Activated CD8-positive, alpha-beta memory T cell treated with anti-CD3 and anti-CD28 coated beads, Interleukin-2, amount 10 ng/mL, durations not matched to agents 7 days and 5 days (primary cell): ENCODE data around the gene DPF3. TPM values are rescaled to one million over a fixed set of nuclear protein-coding genes. Genes with fewer than 3 reads are reported as not detected.

Experiments
- ATAC-seq: fragments of 150-1000 bp; cut with Tn5 transposase; one replicate; pipeline ENCODE4 v1.10.0; 2021; ENCODE audit warnings: moderate library complexity
- CTCF ChIA-PET: fragments of 350-600 bp; sonication (Branson Sonifier 250); formaldehyde crosslinking; loops from one replicate; lab custom pipeline; 2021; ENCODE audit warnings: antibody characterized with exemption; lab: Charles Lee
- DNase-seq: peaks from one replicate; pipeline ENCODE4 v3.0.0-alpha.2; 2020
- H3K27ac Mint-ChIP-seq: one replicate; pipeline ENCODE4 v1.8.0; 2021; ENCODE audit warnings: mild to moderate bottlenecking, mixed read lengths
- H3K27me3 Mint-ChIP-seq: one replicate; pipeline ENCODE4 v1.8.0; 2021; ENCODE audit warnings: mixed read lengths
- H3K36me3 Mint-ChIP-seq: one replicate; pipeline ENCODE4 v1.8.0; 2021; ENCODE audit warnings: mild to moderate bottlenecking, mixed read lengths
- H3K4me1 Mint-ChIP-seq: one replicate; pipeline ENCODE4 v1.8.0; 2021; ENCODE audit warnings: mixed read lengths
- H3K4me3 Mint-ChIP-seq: one replicate; pipeline ENCODE4 v1.8.0; 2021; ENCODE audit warnings: mild to moderate bottlenecking, moderate library complexity, mixed read lengths
- H3K9me3 Mint-ChIP-seq: one replicate; pipeline ENCODE4 v1.8.0; 2022; ENCODE audit warnings: low read depth, mixed read lengths
- total RNA-seq, 2 experiments: library from RNA; stranded (reverse); gene quantifications; one replicate each; pipeline ENCODE4 v1.2.3, GENCODE V29; 2021

DPF3 gene
- total RNA-seq, 2 experiments from 2014 or later = 10.2 to 12.2 TPM

DNA sequence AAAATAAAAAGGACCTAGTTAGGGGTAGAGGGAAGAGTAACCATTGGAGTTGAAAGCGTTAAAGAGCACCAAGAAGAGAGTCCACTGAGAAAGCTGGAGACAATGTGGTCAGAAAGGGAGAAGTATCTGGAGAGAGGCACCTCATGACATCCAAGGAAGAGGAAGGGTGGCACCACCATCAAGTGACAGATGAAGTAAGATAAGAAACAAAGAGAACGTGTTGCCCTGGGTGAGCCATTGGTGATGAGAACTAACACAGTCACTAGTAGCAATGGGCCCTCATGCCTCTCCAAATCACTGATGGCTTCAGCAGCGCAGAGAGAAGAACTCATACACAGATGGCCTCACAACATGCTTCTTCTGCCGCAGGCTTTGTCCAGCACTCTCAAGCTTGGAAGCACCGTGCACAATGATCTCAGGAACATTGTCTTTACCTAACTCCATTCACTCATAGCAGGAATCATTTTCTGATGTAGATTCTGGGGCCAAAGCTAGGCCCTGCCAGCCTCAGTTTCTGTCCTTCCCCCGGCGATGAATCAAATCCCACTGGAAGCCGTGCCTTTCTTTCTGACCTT lies 252.9 kb downstream of the DPF3 start:
- CTCF ChIA-PET = no interaction called here
- no peaks in the 10 kb centered on the region for H3K36me3 Mint-ChIP-seq
- no peak overlapping the region for H3K4me3 Mint-ChIP-seq
- DNase-seq = no peak
- no peaks in the 10 kb centered on the region for H3K4me1 Mint-ChIP-seq
- H3K27me3 Mint-ChIP-seq = peaks cover 28% of the 10 kb centered on the region
- peaks cover 8% of the 10 kb centered on the region for H3K9me3 Mint-ChIP-seq
- no peak overlapping the region for H3K27ac Mint-ChIP-seq
- no peak for ATAC-seq

DNA sequence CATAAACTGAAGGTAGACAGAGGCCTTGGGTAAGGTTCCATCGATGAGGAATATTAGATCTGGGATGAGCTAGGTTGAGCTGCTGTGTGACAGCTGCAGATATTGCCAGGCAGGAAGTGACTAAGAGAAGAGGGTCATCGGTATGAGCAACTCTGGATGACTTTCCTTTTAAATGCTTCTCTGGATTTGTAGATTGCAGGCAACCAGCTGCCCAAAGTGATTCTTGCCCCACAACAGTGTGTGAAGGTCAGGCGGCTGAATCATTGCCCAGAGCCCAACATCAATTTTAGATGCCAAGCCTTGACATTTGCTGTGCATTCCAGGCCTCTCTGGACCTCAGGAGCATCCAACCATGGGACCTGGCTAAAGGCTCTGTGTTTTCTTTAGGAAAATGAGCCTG lies 255.9 kb downstream of the DPF3 start:
- ATAC-seq (no peak), DNase-seq (peak; percentile 18)
- Mint-ChIP-seq H3K36me3 (no peaks in the 10 kb centered on the region), H3K27me3 (peaks cover 34% of the 10 kb centered on the region), H3K4me3 (no peak overlapping the region), H3K4me1 (no peaks in the 10 kb centered on the region), H3K9me3 (peaks cover 8% of the 10 kb centered on the region), H3K27ac (no peak overlapping the region)
- CTCF ChIA-PET = no interaction called here

DNA sequence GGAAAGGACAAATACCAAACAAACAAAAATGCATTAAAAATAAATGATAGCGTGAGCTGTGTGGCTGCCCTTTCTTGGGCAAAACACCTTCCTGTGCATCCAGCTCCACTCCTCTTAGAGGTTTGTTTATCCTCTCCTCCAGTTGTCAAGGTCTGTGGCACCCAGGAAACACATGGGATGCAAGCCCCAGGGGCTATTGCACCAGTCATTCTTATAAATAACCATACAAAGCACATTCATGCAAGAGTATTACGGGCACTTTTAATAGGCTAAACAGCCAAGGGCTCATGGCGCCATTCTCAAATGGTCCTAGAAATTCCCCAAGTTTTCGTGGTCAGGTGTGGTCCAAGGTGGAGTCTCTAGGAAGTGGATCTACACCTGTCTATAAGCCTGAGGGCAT lies 257.0 kb downstream of the DPF3 start:
- H3K4me1 Mint-ChIP-seq = no peaks in the 10 kb centered on the region
- no peak overlapping the region for H3K4me3 Mint-ChIP-seq
- peaks cover 8% of the 10 kb centered on the region for H3K9me3 Mint-ChIP-seq
- CTCF ChIA-PET = no interaction called here
- peaks cover 40% of the 10 kb centered on the region for H3K27me3 Mint-ChIP-seq
- H3K36me3 Mint-ChIP-seq = no peaks in the 10 kb centered on the region
- ATAC-seq = no peak
- no peak overlapping the region for H3K27ac Mint-ChIP-seq
- DNase-seq = peak; percentile 11

DNA sequence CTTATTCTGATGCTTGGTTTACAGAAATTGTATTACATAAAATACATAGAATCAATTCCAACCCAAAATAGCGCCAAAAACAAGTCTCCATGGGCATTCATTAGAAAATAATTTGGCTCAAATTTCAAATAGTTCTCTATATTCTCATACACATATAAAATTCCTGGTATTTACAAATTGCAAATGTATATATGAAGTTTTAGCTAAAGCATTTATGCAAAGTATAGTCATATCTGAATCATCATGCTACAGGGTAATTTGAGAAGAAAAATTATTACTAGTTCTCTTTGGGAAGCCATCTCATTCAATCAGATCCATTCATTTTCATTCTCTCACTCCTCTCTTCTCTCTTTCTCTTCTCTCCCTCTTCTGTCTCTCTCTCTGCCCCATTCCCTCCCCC lies 257.8 kb downstream of the DPF3 start:
- CTCF ChIA-PET = interaction anchor here (0.7 kb wide), 1 partner anchor 128 kb away, joined by 5 read pairs; no protein-coding TSS in a partner anchor
- Mint-ChIP-seq H3K27ac (no peak overlapping the region), H3K36me3 (no peaks in the 10 kb centered on the region), H3K4me1 (no peaks in the 10 kb centered on the region), H3K4me3 (no peak overlapping the region), H3K27me3 (peaks cover 45% of the 10 kb centered on the region), H3K9me3 (peaks cover 5% of the 10 kb centered on the region)
- DNase-seq = no peak
- no peak for ATAC-seq

DNA sequence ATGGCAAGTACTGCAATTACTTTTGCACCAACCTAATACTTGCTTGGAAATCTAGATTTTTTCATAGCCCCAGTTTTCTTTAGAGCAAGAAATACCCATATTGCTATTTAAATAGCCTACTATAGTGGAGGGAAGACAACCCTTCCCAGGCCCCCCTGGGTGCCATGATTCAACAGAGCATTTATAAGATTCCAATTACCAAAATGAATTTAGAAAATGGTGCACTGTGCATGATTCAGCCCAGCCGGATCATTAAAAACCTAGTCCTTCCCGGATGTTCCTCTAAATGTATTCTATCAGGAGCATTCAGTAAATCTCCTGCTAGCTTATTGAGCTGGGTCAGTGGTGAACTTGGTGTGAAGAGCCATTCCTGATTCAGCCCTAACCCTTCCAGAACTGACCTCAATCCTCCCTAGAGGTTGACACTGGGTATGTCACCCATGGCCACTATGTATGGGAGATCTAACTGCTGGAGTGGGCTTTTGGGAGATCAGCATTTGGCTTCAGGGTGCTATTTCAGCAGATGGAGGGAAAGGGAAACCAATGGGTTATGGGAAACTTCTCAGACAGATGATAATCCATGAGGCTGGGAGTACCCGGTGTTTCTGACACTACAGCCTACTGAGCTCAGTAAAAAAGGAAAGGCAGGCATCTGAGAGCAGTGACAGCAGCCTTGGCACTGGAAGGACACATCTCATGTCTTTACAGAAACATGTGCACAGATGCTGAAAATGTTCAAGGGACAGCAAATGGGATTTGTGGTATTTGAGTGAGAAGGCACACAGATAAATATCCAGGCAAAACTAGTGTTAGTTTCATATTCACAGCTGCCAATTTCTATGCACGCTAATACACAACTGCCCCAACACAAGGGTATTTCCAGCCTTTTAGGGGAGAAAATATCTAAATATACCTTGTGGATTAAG lies 258.9 kb downstream of the DPF3 start:
- H3K36me3 Mint-ChIP-seq = no peaks in the 10 kb centered on the region
- peaks cover 47% of the 10 kb centered on the region for H3K27me3 Mint-ChIP-seq
- H3K9me3 Mint-ChIP-seq = peaks cover under 1% of the 10 kb centered on the region
- no peak overlapping the region for H3K27ac Mint-ChIP-seq
- ATAC-seq (no peak), DNase-seq (peak; percentile 19)
- H3K4me3 Mint-ChIP-seq = no peak overlapping the region
- CTCF ChIA-PET = no interaction called here
- H3K4me1 Mint-ChIP-seq = no peaks in the 10 kb centered on the region

DNA sequence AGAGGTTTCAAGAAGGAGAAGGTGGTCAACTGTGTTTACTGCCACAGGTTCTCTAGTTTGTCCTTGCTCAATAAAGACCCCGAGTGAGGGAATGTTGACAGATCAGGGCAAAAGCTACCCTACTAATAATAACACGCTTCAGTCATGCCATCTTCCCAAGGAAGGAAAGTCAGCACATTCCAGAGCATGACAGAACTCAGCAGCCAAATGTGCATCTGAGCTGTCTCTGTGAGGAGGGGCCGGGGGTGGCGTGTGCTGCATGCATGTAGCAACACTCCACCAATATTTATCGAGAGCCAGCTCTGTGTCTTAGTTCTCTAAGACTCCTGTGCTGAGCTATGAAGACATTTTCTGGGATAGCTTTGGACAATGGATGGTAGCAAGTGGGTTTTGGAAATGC lies 260.4 kb downstream of the DPF3 start:
- Mint-ChIP-seq H3K4me1 (no peaks in the 10 kb centered on the region), H3K27me3 (peaks cover 52% of the 10 kb centered on the region), H3K27ac (no peak overlapping the region), H3K4me3 (no peak overlapping the region), H3K9me3 (no peaks in the 10 kb centered on the region), H3K36me3 (no peaks in the 10 kb centered on the region)
- CTCF ChIA-PET = no interaction called here
- ATAC-seq = no peak
- DNase-seq = no peak

DNA sequence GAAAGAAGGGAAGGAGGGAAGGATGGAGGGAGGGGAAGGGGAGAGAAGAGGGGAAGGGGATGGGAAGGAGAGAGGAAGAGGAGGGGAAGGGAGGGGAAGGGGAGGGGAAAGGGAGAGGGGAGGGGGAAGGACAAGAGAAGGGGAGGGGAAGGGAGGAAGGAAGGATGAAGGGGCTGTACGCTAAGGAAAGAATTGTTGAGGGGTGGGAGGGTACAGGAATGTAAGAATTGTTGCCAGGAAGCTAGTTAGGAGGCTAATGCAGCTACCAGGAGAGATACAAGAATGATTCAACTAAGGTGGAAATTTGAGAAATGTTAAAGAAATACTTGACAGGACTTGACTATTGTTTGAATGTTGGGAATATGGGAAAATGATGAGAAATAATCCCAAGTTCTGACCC lies 261.2 kb downstream of the DPF3 start:
- peaks cover 56% of the 10 kb centered on the region for H3K27me3 Mint-ChIP-seq
- no peaks in the 10 kb centered on the region for H3K9me3 Mint-ChIP-seq
- no peaks in the 10 kb centered on the region for H3K4me1 Mint-ChIP-seq
- H3K36me3 Mint-ChIP-seq = no peaks in the 10 kb centered on the region
- no peak overlapping the region for H3K27ac Mint-ChIP-seq
- no peak overlapping the region for H3K4me3 Mint-ChIP-seq
- DNase-seq = no peak
- ATAC-seq = no peak
- CTCF ChIA-PET = no interaction called here

DNA sequence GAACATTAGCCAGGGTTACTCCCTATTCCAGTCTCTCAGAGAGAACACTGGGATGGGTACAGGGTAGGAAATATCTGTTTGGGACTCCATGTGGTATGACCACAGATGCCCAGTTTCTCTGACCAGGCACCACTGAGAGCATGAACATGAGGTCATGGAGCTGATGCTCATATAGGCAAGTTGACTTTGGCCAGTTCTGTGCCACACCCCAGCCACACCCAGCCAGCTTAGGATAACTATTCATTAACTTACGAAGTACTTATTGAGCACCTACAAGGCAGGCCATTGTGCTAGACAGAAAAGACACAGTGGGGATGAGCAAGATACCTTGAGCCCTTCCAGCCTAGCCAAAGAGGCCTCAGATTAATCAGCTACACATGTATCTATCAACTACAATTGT lies 262.5 kb downstream of the DPF3 start:
- H3K27me3 Mint-ChIP-seq = peaks cover 63% of the 10 kb centered on the region
- no peaks in the 10 kb centered on the region for H3K4me1 Mint-ChIP-seq
- no peak overlapping the region for H3K27ac Mint-ChIP-seq
- ATAC-seq (no peak), DNase-seq (peak; percentile 5)
- peaks cover 3% of the 10 kb centered on the region for H3K9me3 Mint-ChIP-seq
- H3K4me3 Mint-ChIP-seq = no peak overlapping the region
- CTCF ChIA-PET = interaction anchor here (1.4 kb wide), 1 partner anchor 13 kb away, joined by 6 read pairs; no protein-coding TSS in a partner anchor
- no peaks in the 10 kb centered on the region for H3K36me3 Mint-ChIP-seq

DNA sequence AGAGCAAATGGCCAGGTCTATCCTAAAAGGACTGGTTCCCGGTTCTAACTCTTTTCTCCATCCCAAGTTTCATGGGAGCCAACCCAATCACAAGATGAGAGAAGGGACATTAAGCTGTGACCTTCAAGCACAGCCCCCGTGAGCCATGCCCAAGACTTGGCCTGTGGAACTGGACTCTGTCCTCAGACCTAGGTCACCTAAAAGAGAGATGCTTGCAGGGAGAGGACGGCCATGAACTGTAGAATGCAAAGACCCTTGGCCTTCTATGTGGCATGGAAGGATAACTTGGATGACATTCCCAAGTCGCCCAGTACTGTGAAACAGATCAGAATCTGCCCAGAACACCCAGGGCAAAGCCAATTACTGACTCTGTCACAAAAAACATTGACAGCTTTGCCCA lies 263.5 kb downstream of the DPF3 start:
- CTCF ChIA-PET = no interaction called here
- peak; percentile 22 for DNase-seq
- Mint-ChIP-seq H3K27ac (no peak overlapping the region), H3K27me3 (peaks cover 61% of the 10 kb centered on the region), H3K9me3 (peaks cover 3% of the 10 kb centered on the region), H3K4me3 (no peak overlapping the region), H3K36me3 (no peaks in the 10 kb centered on the region), H3K4me1 (no peaks in the 10 kb centered on the region)
- ATAC-seq = no peak

DNA sequence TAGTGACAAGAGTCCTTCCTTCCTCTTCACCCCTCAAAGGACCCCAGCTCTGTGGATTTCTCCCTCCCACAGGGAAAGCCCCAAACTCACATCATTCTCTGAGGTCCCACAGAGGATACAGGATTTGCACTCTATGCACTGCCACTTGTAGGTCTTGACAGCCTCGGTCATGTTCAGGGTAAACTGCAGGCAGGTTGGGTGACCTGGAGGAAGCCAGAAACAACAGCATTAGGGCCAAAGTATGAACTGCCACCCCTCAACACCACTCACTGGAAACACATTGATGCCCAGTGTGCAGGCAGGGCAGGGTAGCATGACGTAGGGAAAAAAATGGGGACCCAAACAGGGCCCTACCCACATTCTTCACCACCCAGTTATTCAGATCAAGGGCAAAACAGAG lies 264.4 kb downstream of the DPF3 start:
- Mint-ChIP-seq H3K9me3 (peaks cover 3% of the 10 kb centered on the region), H3K4me1 (no peaks in the 10 kb centered on the region), H3K27ac (no peak overlapping the region), H3K36me3 (no peaks in the 10 kb centered on the region), H3K4me3 (no peak overlapping the region), H3K27me3 (peaks cover 57% of the 10 kb centered on the region)
- CTCF ChIA-PET = interaction anchor here (0.6 kb wide), 1 partner anchor 28 kb away, joined by 3 read pairs; no protein-coding TSS in a partner anchor
- DNase-seq (no peak), ATAC-seq (no peak)

DNA sequence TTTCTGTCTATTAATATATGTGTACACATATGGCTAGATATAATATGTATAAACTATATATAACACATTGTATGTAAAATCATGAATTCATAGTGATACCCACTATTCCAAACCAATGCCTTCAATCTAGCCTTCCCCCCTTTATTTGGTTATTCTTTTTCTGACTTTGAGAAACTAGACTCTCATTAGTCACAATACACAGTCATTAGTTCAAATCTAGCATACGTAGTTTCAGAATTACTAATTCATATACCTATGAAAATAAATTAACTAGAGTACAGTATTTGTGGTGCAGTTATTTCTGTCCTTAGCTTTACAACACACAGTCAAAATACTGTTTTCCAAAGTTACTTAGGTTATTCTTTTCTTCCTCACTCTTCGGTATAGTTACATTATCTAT lies 268.2 kb downstream of the DPF3 start:
- H3K27me3 Mint-ChIP-seq = peaks cover 52% of the 10 kb centered on the region
- no peaks in the 10 kb centered on the region for H3K36me3 Mint-ChIP-seq
- ATAC-seq (no peak), DNase-seq (no peak)
- no peaks in the 10 kb centered on the region for H3K4me1 Mint-ChIP-seq
- no peak overlapping the region for H3K27ac Mint-ChIP-seq
- H3K9me3 Mint-ChIP-seq = peaks cover 3% of the 10 kb centered on the region
- no peak overlapping the region for H3K4me3 Mint-ChIP-seq
- CTCF ChIA-PET = interaction anchor here (1.0 kb wide), 1 partner anchor 17 kb away, joined by 3 read pairs; no protein-coding TSS in a partner anchor

DNA sequence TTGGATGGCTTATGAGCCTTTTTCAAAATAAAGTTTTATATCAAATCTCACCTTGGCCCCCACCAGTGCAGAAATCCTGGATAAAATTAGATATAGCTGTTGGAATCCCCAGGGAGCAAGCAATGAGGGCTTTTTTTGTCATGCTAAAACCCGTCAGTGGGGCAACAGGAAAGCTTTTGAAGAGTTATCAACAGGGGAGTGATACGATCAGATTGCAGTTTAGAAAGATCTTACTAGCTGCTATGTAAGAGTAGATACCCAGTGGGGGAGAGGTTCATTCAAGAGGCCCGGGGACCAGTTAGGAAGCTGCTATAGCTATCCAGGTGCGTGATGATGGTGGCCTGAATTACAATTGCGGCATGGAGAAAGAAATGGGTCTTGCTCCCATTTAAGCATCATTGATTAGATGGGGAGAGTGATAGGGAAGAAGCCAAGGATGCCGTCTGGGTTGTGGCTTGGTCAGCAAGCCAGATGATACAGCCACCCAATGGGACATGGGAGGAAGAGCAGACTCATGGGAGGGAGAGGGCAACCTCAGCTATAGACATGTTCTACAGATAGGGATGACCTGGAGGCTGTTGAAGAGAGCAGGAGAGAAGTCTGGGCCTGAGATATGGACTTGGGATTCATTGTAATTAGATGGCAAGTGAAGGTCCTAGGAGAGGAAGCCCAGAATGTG lies 272.4 kb downstream of the DPF3 start:
- CTCF ChIA-PET = no interaction called here

DNA sequence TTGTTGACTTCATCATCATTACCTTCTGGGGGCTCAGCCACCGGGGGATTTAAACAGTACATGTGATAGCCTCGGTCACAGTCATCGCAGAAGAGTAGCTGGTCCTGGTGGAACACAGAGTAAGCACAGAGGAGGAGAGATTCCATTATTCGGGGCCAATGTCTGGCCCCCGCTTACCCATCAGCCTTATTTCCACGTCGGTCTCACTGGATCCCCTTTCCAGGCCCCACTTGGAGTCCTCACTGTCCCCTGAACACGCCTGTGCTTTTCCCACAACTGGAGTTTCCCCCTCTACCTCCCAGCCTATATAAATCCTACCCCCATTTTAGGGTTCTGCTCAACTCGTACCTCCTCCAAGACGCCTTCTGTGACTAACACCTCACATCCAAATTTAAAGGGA lies 274.0 kb downstream of the DPF3 start:
- Mint-ChIP-seq H3K4me3 (no peak overlapping the region), H3K27me3 (peaks cover 44% of the 10 kb centered on the region), H3K9me3 (no peaks in the 10 kb centered on the region), H3K36me3 (no peaks in the 10 kb centered on the region), H3K27ac (no peak overlapping the region), H3K4me1 (no peaks in the 10 kb centered on the region)
- DNase-seq (peak; percentile 15), ATAC-seq (no peak)
- CTCF ChIA-PET = no interaction called here

More for the DNA sequence above, 272.4 kb downstream of the DPF3 start:
- Mint-ChIP-seq H3K36me3 (no peaks in the 10 kb centered on the region), H3K4me1 (no peaks in the 10 kb centered on the region), H3K27ac (no peak overlapping the region), H3K27me3 (peaks cover 43% of the 10 kb centered on the region), H3K4me3 (no peak overlapping the region), H3K9me3 (no peaks in the 10 kb centered on the region)
- no peak for DNase-seq
- ATAC-seq = no peak
